OCI-LY7 (cell line): ENCODE results near the gene DOCK9. TPM values are rescaled to one million over a fixed set of nuclear protein-coding genes. Genes with fewer than 3 reads are reported as not detected.

Experiments used
- BruUV-seq: library from RNA; stranded (reverse); fragments of 400-500 nt; replicated peaks from 2 replicates; lab custom pipeline; 2021; lab: Mats Ljungman, UMichigan
- CTCF ChIA-PET: fragments of 300-600 bp; sonication (Branson Sonifier 250); formaldehyde crosslinking; loops from one replicate; lab custom pipeline; 2022; ENCODE audit warnings: antibody characterized with exemption; ENCODE audit not compliant: unreplicated experiment; lab: Charles Lee
- POLR2A ChIA-PET: fragments of 300-600 bp; sonication (Branson Sonifier 250); formaldehyde crosslinking; loops from one replicate; lab custom pipeline; 2022; ENCODE audit warnings: antibody characterized with exemption; lab: Charles Lee
- DNase-seq: peaks from one replicate; pipeline ENCODE4 v3.0.0-alpha.2; 2015; ENCODE audit warnings: low spot score
- H2AFZ ChIP-seq: fragments of 200-600 bp; sonication (generic), shearing (Covaris generic); 2 replicates; pipeline ENCODE4 v1.6.1; 2014; ENCODE audit warnings: mild to moderate bottlenecking, antibody characterized with exemption, low read length, moderate library complexity
- H3K27ac ChIP-seq: fragments of 200-600 bp; sonication (generic); 2 replicates; pipeline ENCODE4 v1.5.1; 2014; ENCODE audit warnings: mixed run types, low read depth, mild to moderate bottlenecking, moderate library complexity, low read length, inconsistent platforms; ENCODE audit not compliant: poor library complexity, severe bottlenecking
- H3K36me3 ChIP-seq: fragments of 200-600 bp; sonication (generic); 2 replicates; pipeline ENCODE4 v1.6.1; 2014; ENCODE audit warnings: mild to moderate bottlenecking, antibody characterized with exemption, low read length, moderate library complexity, mixed read lengths; ENCODE audit not compliant: insufficient read depth
- H3K4me1 ChIP-seq: fragments of 200-600 bp; sonication (generic); 2 replicates; pipeline ENCODE4 v1.5.1; 2014; ENCODE audit warnings: mild to moderate bottlenecking, low read length; ENCODE audit not compliant: insufficient read depth, poor library complexity, severe bottlenecking
- H3K4me2 ChIP-seq: fragments of 200-600 bp; sonication (generic); 2 replicates; pipeline ENCODE4 v1.6.1; 2014; ENCODE audit warnings: mild to moderate bottlenecking, low read length
- H3K4me3 ChIP-seq: fragments of 200-600 bp; sonication (generic); 2 replicates; pipeline ENCODE4 v1.5.1; 2014; ENCODE audit warnings: mild to moderate bottlenecking, low read depth, low read length; ENCODE audit not compliant: poor library complexity, severe bottlenecking
- H3K79me2 ChIP-seq: fragments of 200-600 bp; sonication (generic); 2 replicates; pipeline ENCODE4 v1.6.1; 2016; ENCODE audit warnings: low read depth, mild to moderate bottlenecking, low read length, moderate library complexity, mixed read lengths; ENCODE audit not compliant: insufficient read depth
- H3K9me2 ChIP-seq: fragments of 200-600 bp; sonication (generic); 2 replicates; pipeline ENCODE4 v1.6.1; 2016; ENCODE audit warnings: mild to moderate bottlenecking, low read length, mixed read lengths; ENCODE audit not compliant: insufficient read depth
- H3K9me3 ChIP-seq: fragments of 200-600 bp; sonication (generic); 2 replicates; pipeline ENCODE4 v1.6.1; 2014; ENCODE audit warnings: mild to moderate bottlenecking, mixed run types, low read length, mixed read lengths
- H4K20me1 ChIP-seq: fragments of 200-600 bp; sonication (generic); 2 replicates; pipeline ENCODE4 v1.6.1; 2014; ENCODE audit warnings: mild to moderate bottlenecking, antibody characterized with exemption, low read length, moderate library complexity, mixed read lengths; ENCODE audit not compliant: insufficient read depth
- EZH2phosphoT487 ChIP-seq: fragments of 200-600 bp; sonication (generic); IDR thresholded peaks from 2 replicates; pipeline ENCODE4 v1.6.1; 2018; ENCODE audit warnings: low read depth, borderline replicate concordance, mild to moderate bottlenecking, mixed run types, antibody characterized with exemption, low read length, moderate library complexity, mixed read lengths
- intact Hi-C: fragments of 100-400 bp; cut with micrococcal nuclease; formaldehyde crosslinking; loops from one replicate; pipeline ENCODE4 v1.10.0; 2022; ENCODE audit not compliant: unreplicated experiment
- small RNA-seq: library from RNA; depleted of rRNA; stranded (forward); fragments of <200 nt; gene quantifications from one replicate; pipeline ENCODE3, GENCODE V24; 2014
- total RNA-seq, 2 experiments: library from RNA; depleted of rRNA in 1 of 2; stranded (reverse); fragments of >200 nt in 1 of 2; shearing (Covaris generic) in 1 of 2; gene quantifications; 2 replicates each; pipeline ENCODE4 v1.2.3, GENCODE V29; 2014 to 2022
- TF ChIP-seq, protein P1 (sequence below): fragments of 200-600 bp; sonication (generic); conservative IDR thresholded peaks from 2 replicates; pipeline ENCODE4 v1.5.1; 2014; ENCODE audit warnings: mild to moderate bottlenecking, antibody characterized with exemption, low read length, moderate library complexity, mixed read lengths

DOCK9 gene
- total RNA-seq, 2 experiments from 2014 or later, result 24.0 to 28.0 TPM

DNA sequence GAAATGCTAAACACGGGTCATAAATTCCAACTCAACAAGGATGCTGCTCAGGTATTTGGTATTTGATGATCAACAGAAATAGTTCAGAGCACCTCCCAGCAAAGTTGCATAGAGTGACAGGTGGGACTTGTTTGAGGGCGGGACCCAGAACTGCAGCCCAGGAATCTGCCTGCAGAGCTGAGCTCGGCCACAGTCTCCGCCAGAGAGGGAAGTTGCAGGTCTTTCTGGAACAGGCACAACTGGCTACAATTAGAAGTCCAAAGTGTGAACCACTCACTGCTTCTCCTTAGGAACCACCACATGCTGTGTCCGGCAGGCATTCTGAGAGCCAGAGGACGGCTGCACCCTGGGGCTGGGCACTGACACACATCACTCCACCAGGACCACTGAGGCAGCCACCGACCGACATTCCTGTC lies 226.5 kb downstream of the DOCK9 start:
- no peaks in the 10 kb centered on the region for H4K20me1 ChIP-seq
- no peaks in the 10 kb centered on the region for H3K79me2 ChIP-seq
- intact Hi-C loops, result no loop called here
- H3K36me3 ChIP-seq, result no peaks in the 10 kb centered on the region
- TF ChIP-seq EZH2phosphoT487, result no peak
- TF ChIP-seq, protein P1, sequence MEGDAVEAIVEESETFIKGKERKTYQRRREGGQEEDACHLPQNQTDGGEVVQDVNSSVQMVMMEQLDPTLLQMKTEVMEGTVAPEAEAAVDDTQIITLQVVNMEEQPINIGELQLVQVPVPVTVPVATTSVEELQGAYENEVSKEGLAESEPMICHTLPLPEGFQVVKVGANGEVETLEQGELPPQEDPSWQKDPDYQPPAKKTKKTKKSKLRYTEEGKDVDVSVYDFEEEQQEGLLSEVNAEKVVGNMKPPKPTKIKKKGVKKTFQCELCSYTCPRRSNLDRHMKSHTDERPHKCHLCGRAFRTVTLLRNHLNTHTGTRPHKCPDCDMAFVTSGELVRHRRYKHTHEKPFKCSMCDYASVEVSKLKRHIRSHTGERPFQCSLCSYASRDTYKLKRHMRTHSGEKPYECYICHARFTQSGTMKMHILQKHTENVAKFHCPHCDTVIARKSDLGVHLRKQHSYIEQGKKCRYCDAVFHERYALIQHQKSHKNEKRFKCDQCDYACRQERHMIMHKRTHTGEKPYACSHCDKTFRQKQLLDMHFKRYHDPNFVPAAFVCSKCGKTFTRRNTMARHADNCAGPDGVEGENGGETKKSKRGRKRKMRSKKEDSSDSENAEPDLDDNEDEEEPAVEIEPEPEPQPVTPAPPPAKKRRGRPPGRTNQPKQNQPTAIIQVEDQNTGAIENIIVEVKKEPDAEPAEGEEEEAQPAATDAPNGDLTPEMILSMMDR, result no peak
- no peak for DNase-seq
- H3K4me1 ChIP-seq, result no peaks in the 10 kb centered on the region
- H2AFZ ChIP-seq, result no peak overlapping the region
- no peak overlapping the region for H3K4me2 ChIP-seq
- H3K9me2 ChIP-seq, result no peaks in the 10 kb centered on the region
- no TSS peak for BruUV-seq
- POLR2A ChIA-PET, result interaction anchor here (0.6 kb wide), 1 partner anchor 713 kb away, joined by 4 read pairs; no protein-coding TSS in a partner anchor
- H3K27ac ChIP-seq, result no peak overlapping the region
- no peaks in the 10 kb centered on the region for H3K9me3 ChIP-seq
- CTCF ChIA-PET, result no interaction called here
- no peak overlapping the region for H3K4me3 ChIP-seq

DNA sequence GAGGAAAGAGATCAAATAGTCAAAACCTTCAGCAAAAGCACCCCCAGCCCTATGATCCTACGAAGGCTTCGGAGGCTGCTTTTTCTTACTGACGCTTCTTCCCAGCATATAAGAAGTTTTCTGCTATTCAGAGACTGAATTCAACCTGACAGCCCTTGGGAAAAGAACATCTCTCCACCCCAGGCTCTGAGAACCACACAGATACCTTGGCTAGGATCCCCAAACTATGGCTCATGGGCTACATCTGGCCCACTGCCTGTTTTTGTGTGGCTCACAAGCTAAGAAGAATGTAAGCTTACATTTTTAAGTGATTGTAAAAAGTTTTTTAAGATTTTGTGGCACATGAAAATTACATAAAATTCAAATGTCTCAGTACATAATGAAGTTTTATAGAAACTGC lies 228.4 kb downstream of the DOCK9 start:
- no peaks in the 10 kb centered on the region for H3K9me2 ChIP-seq
- no peak overlapping the region for H3K4me3 ChIP-seq
- no peaks in the 10 kb centered on the region for H3K36me3 ChIP-seq
- no peaks in the 10 kb centered on the region for H4K20me1 ChIP-seq
- no TSS peak for BruUV-seq
- H3K4me1 ChIP-seq, result no peaks in the 10 kb centered on the region
- POLR2A ChIA-PET, result no interaction called here
- TF ChIP-seq, protein P1, result no peak
- no peak for TF ChIP-seq EZH2phosphoT487
- intact Hi-C loops, result no loop called here
- H2AFZ ChIP-seq, result no peak overlapping the region
- H3K27ac ChIP-seq, result no peak overlapping the region
- DNase-seq, result no peak
- no peaks in the 10 kb centered on the region for H3K9me3 ChIP-seq
- H3K79me2 ChIP-seq, result no peaks in the 10 kb centered on the region
- H3K4me2 ChIP-seq, result no peak overlapping the region
- CTCF ChIA-PET, result no interaction called here

DNA sequence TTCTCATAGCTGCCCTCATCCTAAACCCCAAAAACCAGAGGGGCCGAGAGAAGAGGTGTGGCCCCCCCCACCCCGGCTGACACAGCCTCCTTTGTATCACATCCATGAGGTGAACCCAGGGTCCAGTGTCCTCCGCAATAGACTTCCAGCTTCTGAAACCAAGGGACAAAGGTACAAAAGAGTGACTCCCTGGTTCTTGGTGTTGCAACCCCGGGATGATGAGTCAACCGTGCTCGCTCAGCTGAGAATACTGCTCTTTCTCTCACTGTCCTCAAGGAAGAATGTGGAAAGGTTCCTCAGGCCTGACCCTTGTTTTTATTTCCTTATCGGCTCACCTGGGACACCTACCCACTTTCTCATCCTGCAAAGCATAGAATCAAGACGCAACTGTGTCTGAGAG lies 230.9 kb downstream of the DOCK9 start:
- Histone ChIP-seq H3K4me3 (no peak overlapping the region), H2AFZ (no peak overlapping the region), H3K79me2 (no peaks in the 10 kb centered on the region), H3K4me2 (no peak overlapping the region), H3K9me3 (no peaks in the 10 kb centered on the region), H4K20me1 (no peaks in the 10 kb centered on the region), H3K4me1 (no peaks in the 10 kb centered on the region), H3K36me3 (no peaks in the 10 kb centered on the region), H3K27ac (no peak overlapping the region), H3K9me2 (no peaks in the 10 kb centered on the region)
- BruUV-seq, result no TSS peak
- TF ChIP-seq, protein P1, result no peak
- TF ChIP-seq EZH2phosphoT487, result no peak
- CTCF ChIA-PET, result no interaction called here
- intact Hi-C loops, result no loop called here
- POLR2A ChIA-PET, result no interaction called here
- DNase-seq, result no peak

Small RNA genes within 50 kb of the gene (small RNA-seq; reads per million reads assigned to genes)
- not detected for gene AL161420.1
- gene RNU6-83P, result not detected

Other genes starting within 250 kb of the DOCK9 start
- not detected in 2 replicates for gene SLC15A1, start 225.4 kb downstream of the DOCK9 start, total RNA-seq (2014; rRNA removed; shearing (Covaris generic))
- not detected in 2 replicates for gene SLC15A1, start 225.4 kb downstream of the DOCK9 start, total RNA-seq (2022)
- gene UBAC2, start 222.8 kb upstream of the DOCK9 start, total RNA-seq (2014; rRNA removed; shearing (Covaris generic)), result 26.8 and 33.4 TPM in 2 replicates
- 25.6 and 28.5 TPM in 2 replicates for gene UBAC2, start 222.8 kb upstream of the DOCK9 start, total RNA-seq (2022)